PC-3 (cell line): ENCODE data around the gene BNIP3. TPM values are rescaled to one million over a fixed set of nuclear protein-coding genes. Genes with fewer than 3 reads are reported as not detected.
"Not testable (repeated sequence)": the region's sequence is repeated elsewhere in the genome, so short reads cannot be mapped to it uniquely, and the experiment has no call there.

Experiments used
- ATAC-seq: fragments of 200-7000 bp; cut with Tn5 transposase; 2 replicates; pipeline ENCODE4 v1.9.1; 2020; ENCODE audit warnings: mild to moderate bottlenecking, moderate library complexity
- BruUV-seq: library from RNA; stranded (reverse); fragments of 400-500 nt; replicated peaks from 2 replicates; lab custom pipeline; 2021; lab: Mats Ljungman, UMichigan
- CTCF ChIA-PET: fragments of 300-600 bp; sonication (Branson Sonifier 250); formaldehyde crosslinking; loops from one replicate; lab custom pipeline; 2022; ENCODE audit warnings: antibody characterized with exemption; lab: Charles Lee
- POLR2A ChIA-PET: fragments of 300-600 bp; sonication (Branson Sonifier 250); formaldehyde crosslinking; loops from one replicate; lab custom pipeline; 2022; ENCODE audit warnings: antibody characterized with exemption; ENCODE audit not compliant: unreplicated experiment; lab: Charles Lee
- DNase-seq: peaks from one replicate; pipeline ENCODE4 v3.0.0-alpha.2; 2015
- H2AFZ ChIP-seq: fragments of 300-600 bp; sonication (generic); 2 replicates; pipeline ENCODE4 v1.6.0; 2016; ENCODE audit warnings: antibody characterized with exemption, low read length
- H3F3A ChIP-seq: fragments of 300-600 bp; sonication (generic); one replicate; pipeline ENCODE4 v1.6.0; 2017; ENCODE audit warnings: antibody characterized with exemption, low read length, control low read depth, mild to moderate bottlenecking; ENCODE audit not compliant: unreplicated experiment
- H3K27ac ChIP-seq: fragments of 300-600 bp; sonication (generic); 2 replicates; pipeline ENCODE4 v1.5.1; 2016; ENCODE audit warnings: mild to moderate bottlenecking, low read length
- H3K27me3 ChIP-seq: fragments of 300-600 bp; sonication (generic); 2 replicates; pipeline ENCODE4 v1.6.1; 2016; ENCODE audit warnings: low read length, mixed read lengths
- H3K36me3 ChIP-seq: fragments of 300-600 bp; sonication (generic); 2 replicates; pipeline ENCODE4 v1.6.1; 2016; ENCODE audit warnings: low read depth, mixed run types, low read length, mixed read lengths
- H3K4me1 ChIP-seq: fragments of 300-600 bp; sonication (generic); 2 replicates; pipeline ENCODE4 v1.5.1; 2016; ENCODE audit warnings: low read length; ENCODE audit not compliant: insufficient read depth
- H3K4me2 ChIP-seq: fragments of 300-600 bp; sonication (generic); 2 replicates; pipeline ENCODE4 v1.6.0; 2016; ENCODE audit warnings: low read length
- H3K4me3 ChIP-seq: fragments of 300-600 bp; sonication (generic); 2 replicates; pipeline ENCODE4 v1.5.1; 2016; ENCODE audit warnings: mild to moderate bottlenecking, low read length, mixed read lengths
- H3K79me2 ChIP-seq: fragments of 300-600 bp; sonication (generic); 2 replicates; pipeline ENCODE4 v1.6.1; 2017; ENCODE audit warnings: low read length, mixed read lengths
- H3K9ac ChIP-seq: fragments of 300-600 bp; sonication (generic); 2 replicates; pipeline ENCODE4 v1.6.0; 2016; ENCODE audit warnings: mild to moderate bottlenecking, low read length
- H3K9me2 ChIP-seq: fragments of 300-600 bp; sonication (generic); replicated peaks from 2 replicates; pipeline ENCODE4 v1.6.1; 2016; ENCODE audit warnings: mixed run types, low read length, mixed read lengths
- H3K9me3 ChIP-seq: fragments of 300-600 bp; sonication (generic); 2 replicates; pipeline ENCODE4 v1.6.1; 2016; ENCODE audit warnings: low read length, mixed read lengths
- H4K20me1 ChIP-seq: fragments of 300-600 bp; sonication (generic); 2 replicates; pipeline ENCODE4 v1.6.1; 2016; ENCODE audit warnings: low read length, mixed read lengths
- EZH2 ChIP-seq: fragments of 300-600 bp; sonication (generic); IDR thresholded peaks from one replicate; pipeline ENCODE4 v1.6.1; 2017; ENCODE audit warnings: antibody characterized with exemption, mild to moderate bottlenecking, low read length; ENCODE audit not compliant: unreplicated experiment
- EZH2phosphoT487 ChIP-seq: fragments of 300-600 bp; sonication (generic); IDR thresholded peaks from 2 replicates; pipeline ENCODE4 v1.6.1; 2018; ENCODE audit warnings: mild to moderate bottlenecking, antibody characterized with exemption, low read length, borderline replicate concordance
- intact Hi-C: fragments of 100-400 bp; cut with micrococcal nuclease; formaldehyde crosslinking; loops from 2 replicates; pipeline ENCODE4 v1.9.0; 2023
- total RNA-seq: library from RNA; depleted of rRNA; stranded (reverse); fragments of >200 nt; gene quantifications from 2 replicates; pipeline ENCODE4 v1.2.3, GENCODE V29; 2014
- TF ChIP-seq, protein P1 (sequence below): fragments of 300-600 bp; sonication (generic); conservative IDR thresholded peaks from 2 replicates; pipeline ENCODE4 v1.5.1; 2017; ENCODE audit warnings: antibody characterized with exemption, low read depth, mild to moderate bottlenecking, low read length

The BNIP3 gene
- total RNA-seq, 1 experiment from 2014 or later = 225 TPM

DNA sequence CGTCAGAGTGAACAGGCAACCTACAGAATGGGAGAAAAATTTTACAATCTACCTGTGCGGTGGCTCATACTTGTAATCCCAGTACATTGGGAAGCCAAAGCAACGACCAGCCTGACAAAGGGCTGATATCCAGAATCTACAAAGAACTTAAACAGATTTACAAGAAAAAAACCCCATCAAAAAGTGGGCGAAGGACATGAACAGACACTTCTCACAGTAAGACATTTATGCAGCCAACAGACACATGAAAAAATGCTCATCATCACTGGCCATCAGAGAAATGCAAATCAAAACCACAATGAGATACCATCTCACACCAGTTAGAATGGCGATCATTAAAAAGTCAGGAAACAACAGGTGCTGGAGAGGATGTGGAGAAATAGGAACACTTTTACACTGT is 5.6 kb upstream of the BNIP3 start:
- BruUV-seq, CTCF ChIA-PET: not testable (repeated sequence)

DNA sequence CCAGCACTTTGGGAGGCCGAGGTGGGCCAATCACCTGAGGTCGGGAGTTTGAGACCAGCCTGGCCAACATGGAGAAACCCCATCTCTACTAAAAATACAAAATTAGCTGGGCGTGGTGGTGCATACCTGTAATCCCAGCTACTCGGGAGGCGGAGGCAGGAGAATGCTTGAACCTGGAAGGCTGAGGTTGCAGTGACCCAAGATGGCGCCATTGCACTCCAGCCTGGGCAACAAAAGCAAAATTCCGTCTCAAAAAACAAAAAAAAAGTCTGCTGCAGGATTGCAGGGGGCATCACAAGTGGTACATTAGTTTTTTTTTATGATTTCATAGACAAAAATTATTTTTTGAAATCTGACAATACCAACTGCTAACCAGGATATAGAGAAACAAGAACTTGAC is 5.1 kb upstream of the BNIP3 start:
- intact Hi-C loops, ATAC-seq, H3K27ac ChIP-seq, CTCF ChIA-PET, H2AFZ ChIP-seq, H3K4me2 ChIP-seq, POLR2A ChIA-PET, H3F3A ChIP-seq, H3K9me3 ChIP-seq, H3K27me3 ChIP-seq, H3K9ac ChIP-seq, H3K36me3 ChIP-seq, BruUV-seq, H3K9me2 ChIP-seq, H3K4me3 ChIP-seq, H4K20me1 ChIP-seq, DNase-seq: not testable (repeated sequence)
- H3K79me2 ChIP-seq = peaks cover 10% of the 10 kb centered on the region; the same call in 1 of the 2 replicates
- peaks cover 16% of the 10 kb centered on the region for H3K4me1 ChIP-seq

More for the DNA sequence above, 5.6 kb upstream of the BNIP3 start:
- H4K20me1 ChIP-seq, POLR2A ChIA-PET, H3K4me2 ChIP-seq, intact Hi-C loops, H3K9me3 ChIP-seq, H3K27ac ChIP-seq, H3F3A ChIP-seq, H3K9me2 ChIP-seq, H3K36me3 ChIP-seq, H2AFZ ChIP-seq, ATAC-seq, DNase-seq, H3K4me3 ChIP-seq, H3K9ac ChIP-seq, H3K79me2 ChIP-seq, H3K27me3 ChIP-seq: not testable (repeated sequence)
- H3K4me1 ChIP-seq = peaks cover 16% of the 10 kb centered on the region

DNA sequence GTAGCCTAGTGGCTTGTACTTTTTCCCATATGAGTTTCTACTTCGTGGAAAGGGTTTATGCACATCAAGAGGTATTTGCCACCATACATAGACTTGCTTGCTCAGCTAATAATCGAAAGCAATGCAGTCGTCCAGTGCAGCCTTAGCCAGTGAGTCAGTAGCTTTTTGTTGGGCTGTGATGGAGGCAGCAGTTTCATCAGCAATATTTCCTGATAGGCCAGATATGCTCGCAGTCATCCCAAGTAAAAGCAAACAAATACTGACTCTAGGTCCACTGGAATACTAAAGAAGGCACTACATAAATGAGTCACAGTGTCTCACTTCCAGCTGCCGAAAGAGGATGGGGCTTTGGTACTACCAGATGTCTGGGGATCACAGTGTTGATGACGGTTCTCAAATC is 2.1 kb upstream of the BNIP3 start:
- no peaks in the 10 kb centered on the region for H3K36me3 ChIP-seq
- H3K4me3 ChIP-seq = peak overlapping the region; percentile 74; the same call in 1 of the 2 replicates
- H3K27ac ChIP-seq = no peak overlapping the region
- ChIA-PET POLR2A (no interaction called here), CTCF (interaction anchor here (1.1 kb wide), 1 partner anchor 18 kb away, joined by 3 read pairs; no protein-coding TSS in a partner anchor)
- no peaks in the 10 kb centered on the region for H3K9me2 ChIP-seq
- H3K9me3 ChIP-seq = no peaks in the 10 kb centered on the region
- ATAC-seq (peak; percentile 65), DNase-seq (peak; percentile 86)
- no peaks in the 10 kb centered on the region for H3K27me3 ChIP-seq
- H3K4me1 ChIP-seq = peaks cover 24% of the 10 kb centered on the region
- TF ChIP-seq, protein P1, sequence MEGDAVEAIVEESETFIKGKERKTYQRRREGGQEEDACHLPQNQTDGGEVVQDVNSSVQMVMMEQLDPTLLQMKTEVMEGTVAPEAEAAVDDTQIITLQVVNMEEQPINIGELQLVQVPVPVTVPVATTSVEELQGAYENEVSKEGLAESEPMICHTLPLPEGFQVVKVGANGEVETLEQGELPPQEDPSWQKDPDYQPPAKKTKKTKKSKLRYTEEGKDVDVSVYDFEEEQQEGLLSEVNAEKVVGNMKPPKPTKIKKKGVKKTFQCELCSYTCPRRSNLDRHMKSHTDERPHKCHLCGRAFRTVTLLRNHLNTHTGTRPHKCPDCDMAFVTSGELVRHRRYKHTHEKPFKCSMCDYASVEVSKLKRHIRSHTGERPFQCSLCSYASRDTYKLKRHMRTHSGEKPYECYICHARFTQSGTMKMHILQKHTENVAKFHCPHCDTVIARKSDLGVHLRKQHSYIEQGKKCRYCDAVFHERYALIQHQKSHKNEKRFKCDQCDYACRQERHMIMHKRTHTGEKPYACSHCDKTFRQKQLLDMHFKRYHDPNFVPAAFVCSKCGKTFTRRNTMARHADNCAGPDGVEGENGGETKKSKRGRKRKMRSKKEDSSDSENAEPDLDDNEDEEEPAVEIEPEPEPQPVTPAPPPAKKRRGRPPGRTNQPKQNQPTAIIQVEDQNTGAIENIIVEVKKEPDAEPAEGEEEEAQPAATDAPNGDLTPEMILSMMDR = no peak
- TF ChIP-seq EZH2 = no peak
- no peak for TF ChIP-seq EZH2phosphoT487
- BruUV-seq = no TSS peak
- peak overlapping the region; percentile 84 for H3K4me2 ChIP-seq
- no peaks in the 10 kb centered on the region for H3F3A ChIP-seq
- peaks cover 40% of the 10 kb centered on the region for H3K79me2 ChIP-seq
- no peak overlapping the region for H2AFZ ChIP-seq
- peaks cover 20% of the 10 kb centered on the region for H4K20me1 ChIP-seq
- intact Hi-C loops = loop anchor here (5.0 kb wide), 3 partner anchors 39 to 96 kb away; partner anchors contain the start of gene PPP2R2D
- H3K9ac ChIP-seq = no peak overlapping the region

- Histone ChIP-seq H4K20me1 (peaks cover 30% of the 10 kb centered on the region), H3K27me3 (no peaks in the 10 kb centered on the region), H3K9ac (no peak overlapping the region), H3K4me3 (peak overlapping the region; percentile 74), H3F3A (no peaks in the 10 kb centered on the region), H2AFZ (no peak overlapping the region), H3K79me2 (peaks cover 50% of the 10 kb centered on the region), H3K9me3 (no peaks in the 10 kb centered on the region), H3K9me2 (no peaks in the 10 kb centered on the region), H3K4me2 (peak overlapping the region; percentile 84), H3K36me3 (no peaks in the 10 kb centered on the region), H3K27ac (no peak overlapping the region), H3K4me1 (peaks cover 31% of the 10 kb centered on the region)
- POLR2A ChIA-PET = no interaction called here
- DNase-seq (no peak), ATAC-seq (no peak)
- CTCF ChIA-PET = no interaction called here
- BruUV-seq = no TSS peak
- intact Hi-C loops = loop anchor here (5.0 kb wide), 3 partner anchors 40 to 95 kb away; partner anchors contain the start of gene PPP2R2D
- TF ChIP-seq EZH2phosphoT487 = no peak
- TF ChIP-seq, protein P1 = no peak
- TF ChIP-seq EZH2 = no peak
These were observed 1.1 kb upstream of the BNIP3 start for GRCh38 chr10:131982796-131983195.
